NCI-H2029 (cell line): ENCODE data around the gene ADGRE2.
"Not testable (repeated sequence)": the region's sequence is repeated elsewhere in the genome, so short reads cannot be mapped to it uniquely, and the experiment has no call there.

Source experiments
- DNase-seq: peaks from one replicate; lab custom pipeline; 2025; lab: John Stamatoyannopoulos, UW

The ADGRE2 gene

DNA sequence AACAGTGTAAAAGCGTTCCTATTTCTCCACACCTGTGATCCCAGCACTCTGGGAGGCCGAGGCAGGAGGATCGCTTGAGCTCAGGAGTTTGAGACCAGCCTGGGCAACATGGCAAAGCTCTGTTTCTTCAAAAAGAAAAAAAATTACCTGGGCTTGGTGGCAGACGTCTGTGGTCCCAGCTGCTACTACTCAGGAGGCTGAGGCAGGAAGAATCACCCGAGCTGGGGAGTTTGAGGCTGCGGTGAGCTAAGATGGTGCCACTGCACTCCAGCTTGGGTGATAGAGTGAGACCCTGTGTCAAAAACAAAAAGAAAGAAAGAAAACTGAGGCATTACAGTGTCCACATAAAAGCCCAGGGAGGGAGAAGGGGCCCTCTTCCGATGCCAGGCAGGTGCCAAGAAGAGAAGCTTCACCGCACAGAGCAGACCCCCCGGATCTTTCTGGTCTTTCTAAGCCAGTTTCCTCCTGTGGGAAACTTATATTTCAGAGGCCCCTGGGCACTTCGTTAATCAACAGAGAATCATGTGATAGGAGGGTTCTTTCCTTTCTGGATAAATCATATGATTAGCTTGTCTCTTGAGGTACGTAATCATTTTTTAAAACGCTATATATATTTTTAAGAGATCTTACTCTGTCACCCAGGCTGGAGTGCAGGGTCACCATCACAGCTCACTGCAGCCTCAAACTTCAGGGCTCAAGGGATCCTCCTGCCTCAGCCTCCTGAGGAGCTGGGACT, at the start of gene ADGRE2:
TSS of gene ADGRE2 (minus strand) at position 451 of the 736 bp plus-strand sequence. CDS start 1,804 bp downstream, outside the sequence.
- DNase-seq, result not testable (repeated sequence)

- no peak for DNase-seq
Measured at GRCh38 chr19:14826006-14826405, 47.6 kb upstream of the ADGRE2 start.

DNA sequence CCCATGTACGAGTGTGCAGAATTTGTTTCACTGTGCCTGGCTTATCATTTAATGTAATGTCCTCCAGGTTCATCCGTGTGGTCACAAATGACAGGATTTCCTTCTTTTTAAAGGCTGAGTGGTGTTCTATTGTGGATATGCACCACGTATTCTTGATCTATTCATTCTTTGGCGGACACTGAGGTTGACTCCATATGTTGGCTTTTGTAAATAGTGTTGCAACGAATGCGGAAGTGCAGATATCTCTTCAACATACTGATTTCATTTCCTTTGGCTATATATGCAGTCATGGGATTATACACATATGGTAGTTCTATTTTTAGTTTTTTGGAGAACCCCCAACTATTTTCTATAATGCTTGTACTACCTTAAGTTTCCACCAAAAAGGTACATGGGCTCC, 43.6 kb upstream of the ADGRE2 start:
- no peak for DNase-seq

DNA sequence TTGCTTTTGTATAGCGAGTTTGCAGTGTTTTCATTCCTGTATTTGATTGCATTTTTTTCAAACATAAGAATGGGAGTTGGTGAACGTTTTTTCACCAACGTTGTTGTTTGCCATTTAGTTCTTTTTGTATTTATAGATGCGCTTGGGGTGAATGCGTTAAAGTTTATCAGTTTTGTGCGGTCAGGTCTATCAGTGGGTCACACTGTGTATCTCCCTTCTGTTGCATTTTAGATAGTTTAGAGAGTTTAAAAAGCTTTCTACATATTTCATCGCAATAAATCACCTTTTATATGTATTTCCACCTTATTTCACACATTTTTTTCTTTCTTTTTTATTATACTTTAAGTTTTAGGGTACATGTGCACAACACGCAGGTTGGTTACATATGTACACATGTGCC, 40.2 kb upstream of the ADGRE2 start:
- no peak for DNase-seq

DNA sequence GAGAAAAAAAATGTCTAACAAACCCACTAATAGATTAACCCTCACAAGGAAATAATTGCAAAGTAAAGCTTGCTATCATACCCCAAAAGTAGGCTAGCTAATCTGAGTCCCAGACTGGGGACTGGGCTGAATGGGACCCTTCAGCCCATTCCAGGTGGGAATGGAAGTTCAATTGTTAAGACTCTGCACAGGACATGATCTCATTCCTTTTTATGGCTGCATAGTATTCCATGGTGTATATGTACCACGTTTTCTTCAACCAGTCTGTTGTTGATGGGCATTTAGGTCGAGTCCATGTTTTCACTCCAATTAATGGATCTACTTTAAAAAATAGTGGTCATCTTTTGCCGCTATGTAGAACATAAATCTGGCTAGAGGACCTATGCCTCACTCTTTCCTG, 38.7 kb upstream of the ADGRE2 start:
- no peak for DNase-seq

DNA sequence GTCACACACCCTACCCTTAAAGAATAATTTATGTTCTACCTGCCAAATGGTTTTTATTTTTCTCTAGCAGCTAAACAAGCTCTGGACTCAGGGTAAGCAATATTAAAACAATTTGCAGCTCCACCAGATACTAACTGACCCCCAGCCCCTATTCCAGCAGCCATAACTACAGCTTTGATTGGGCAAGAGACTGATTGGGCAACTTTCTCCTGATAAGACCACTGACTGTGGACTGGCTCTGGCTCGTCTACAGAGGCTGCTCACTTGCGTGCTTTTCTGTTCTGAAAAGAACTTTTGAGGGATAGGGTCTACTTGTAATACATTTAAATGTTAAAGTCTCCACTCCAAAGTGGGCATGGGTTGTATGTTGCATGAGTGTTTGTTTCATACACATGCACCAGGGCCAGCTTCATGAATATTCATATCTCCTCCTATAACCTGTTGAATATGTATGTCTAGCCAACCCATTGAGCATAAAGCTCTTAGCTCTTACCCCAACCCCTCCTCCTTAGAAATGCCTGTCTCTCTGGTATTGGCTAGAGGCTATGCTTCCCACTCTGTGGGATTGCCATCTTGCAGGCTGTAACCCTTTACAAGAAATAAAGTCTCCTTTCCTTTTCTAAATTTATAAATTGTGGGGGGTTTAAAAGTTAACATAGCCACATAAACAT, 36.8 kb upstream of the ADGRE2 start:
- no peak for DNase-seq

- no peak for DNase-seq
Measured at GRCh38 chr19:14809272-14810057, 31.1 kb upstream of the ADGRE2 start.

DNA sequence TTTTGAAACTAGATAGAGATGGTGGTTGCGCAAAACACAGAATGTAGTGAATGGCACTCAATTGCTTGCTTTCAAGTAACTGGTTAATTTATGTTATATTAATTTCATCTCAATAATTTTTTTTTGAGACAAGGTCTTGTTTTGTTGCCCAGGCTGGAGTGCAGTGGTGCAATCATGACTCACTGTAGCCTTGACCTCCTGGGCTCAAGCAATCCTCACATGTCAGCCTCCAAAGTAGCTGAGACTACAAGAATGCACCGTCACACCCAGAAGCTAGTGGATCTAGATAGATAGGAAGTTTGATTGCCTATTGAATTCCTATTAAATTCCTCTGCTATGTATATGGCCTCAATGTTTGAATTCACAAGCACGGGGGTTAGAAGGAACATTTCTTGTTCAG, 26.4 kb upstream of the ADGRE2 start:
- no peak for DNase-seq

- DNase-seq, result no peak
Measured at GRCh38 chr19:14798760-14799159, 20.4 kb upstream of the ADGRE2 start.

- DNase-seq, result no peak
Measured at GRCh38 chr19:14796021-14796420, 17.7 kb upstream of the ADGRE2 start.

GRCh38 chr19:14795078-14795721, 16.8 kb upstream of the ADGRE2 start:
- no peak for DNase-seq

- peak; percentile 41 for DNase-seq
Measured at GRCh38 chr19:14792250-14792649, 13.9 kb upstream of the ADGRE2 start.

DNA sequence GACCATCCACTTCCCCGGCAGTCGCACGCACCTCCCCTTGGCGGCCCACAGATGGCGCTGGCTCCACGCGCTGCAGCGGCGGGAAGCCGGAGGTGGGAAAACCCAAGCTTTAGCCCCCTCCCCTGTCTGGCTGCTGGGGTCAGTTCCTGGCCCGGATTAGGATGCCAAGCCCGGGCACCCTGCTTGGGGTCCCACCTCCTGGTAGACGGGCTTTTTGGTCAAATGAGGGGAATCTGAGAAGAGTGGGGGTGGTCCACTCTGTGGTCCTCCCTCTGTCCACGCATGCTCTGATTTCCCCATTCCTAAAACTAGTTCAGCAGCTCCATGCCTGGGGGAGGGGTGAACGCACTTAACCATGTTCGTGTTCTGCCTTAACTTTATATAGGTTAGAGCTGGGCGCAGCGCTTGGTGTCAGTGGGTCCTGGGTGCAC, 8.1 kb upstream of the ADGRE2 start:
- no peak for DNase-seq

DNA sequence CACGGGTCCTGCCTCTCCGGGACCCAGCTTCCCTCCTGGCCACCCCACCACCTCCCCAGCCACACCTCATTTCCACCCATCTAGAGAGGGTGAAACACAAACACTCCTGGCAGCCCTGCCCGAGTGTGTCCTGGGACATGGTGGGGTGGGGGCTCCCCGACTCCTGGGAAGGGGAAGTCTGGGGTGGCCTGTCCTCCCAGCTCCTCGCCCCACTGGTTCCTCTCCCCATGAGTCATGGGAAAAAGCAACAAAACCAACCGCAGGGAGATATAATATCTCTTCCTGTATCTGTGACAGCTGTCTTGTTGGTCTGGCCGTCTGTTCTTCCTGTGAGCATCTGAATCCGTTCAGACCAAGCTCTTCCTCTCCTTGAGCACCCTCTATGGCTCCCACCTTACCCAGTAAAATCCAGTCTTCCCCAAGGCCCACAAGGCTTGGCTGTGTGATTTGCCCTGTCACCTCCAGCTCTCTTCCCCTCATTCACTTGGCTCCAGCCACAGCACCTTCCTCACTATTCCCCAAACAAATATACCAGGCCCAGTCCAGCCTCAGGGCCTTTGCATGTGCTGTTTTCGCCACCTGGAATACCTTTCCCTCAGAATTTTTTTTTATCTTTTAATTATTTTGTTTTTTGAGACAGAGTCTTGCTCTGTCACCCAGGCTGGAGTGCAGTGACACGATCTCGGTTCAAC, 6.9 kb upstream of the ADGRE2 start:
- not testable (repeated sequence) for DNase-seq

- not testable (repeated sequence) for DNase-seq
Measured at GRCh38 chr19:14784730-14785101, 6.4 kb upstream of the ADGRE2 start.

GRCh38 chr19:14783410-14783998, 5.1 kb upstream of the ADGRE2 start:
- DNase-seq, result not testable (repeated sequence)

DNA sequence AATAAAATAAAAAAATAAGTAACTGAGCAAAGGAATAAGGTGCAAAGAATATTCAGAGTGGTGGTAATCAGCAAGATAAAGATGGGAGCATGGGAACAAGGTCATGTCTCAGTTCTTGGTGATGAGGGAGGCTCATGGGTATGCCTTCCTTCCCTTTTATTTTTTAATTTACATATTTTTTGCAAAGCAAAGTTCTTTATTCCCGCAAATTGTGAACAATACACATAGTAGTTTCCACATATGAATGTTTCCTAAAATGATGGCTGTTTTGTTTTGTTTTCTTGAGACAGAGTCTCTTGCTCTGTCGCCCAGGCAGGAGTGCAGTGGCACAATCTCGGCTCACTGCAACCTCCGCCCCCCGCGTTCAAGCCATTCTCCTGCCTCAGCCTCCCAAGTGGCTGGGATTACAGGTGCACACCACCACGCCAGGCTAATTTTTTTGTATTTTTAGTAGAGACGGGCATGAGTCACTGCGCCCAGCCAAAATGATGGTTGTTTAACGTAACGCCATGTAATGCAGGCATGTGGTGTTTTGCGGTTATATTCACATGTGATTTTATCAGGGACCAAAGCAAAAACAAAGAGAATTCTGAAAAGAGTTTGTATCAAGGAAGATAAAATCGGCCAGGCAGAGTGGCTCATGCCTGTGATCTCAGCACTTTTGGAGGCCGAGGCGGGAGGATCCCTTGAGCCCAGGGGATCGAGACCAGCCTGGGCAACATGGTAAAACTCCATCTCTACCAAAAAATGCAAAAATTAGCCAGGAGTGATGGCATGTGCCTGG, 4.5 kb upstream of the ADGRE2 start:
- no peak for DNase-seq

GRCh38 chr19:14781713-14782536, 3.6 kb upstream of the ADGRE2 start:
- not testable (repeated sequence) for DNase-seq

DNA sequence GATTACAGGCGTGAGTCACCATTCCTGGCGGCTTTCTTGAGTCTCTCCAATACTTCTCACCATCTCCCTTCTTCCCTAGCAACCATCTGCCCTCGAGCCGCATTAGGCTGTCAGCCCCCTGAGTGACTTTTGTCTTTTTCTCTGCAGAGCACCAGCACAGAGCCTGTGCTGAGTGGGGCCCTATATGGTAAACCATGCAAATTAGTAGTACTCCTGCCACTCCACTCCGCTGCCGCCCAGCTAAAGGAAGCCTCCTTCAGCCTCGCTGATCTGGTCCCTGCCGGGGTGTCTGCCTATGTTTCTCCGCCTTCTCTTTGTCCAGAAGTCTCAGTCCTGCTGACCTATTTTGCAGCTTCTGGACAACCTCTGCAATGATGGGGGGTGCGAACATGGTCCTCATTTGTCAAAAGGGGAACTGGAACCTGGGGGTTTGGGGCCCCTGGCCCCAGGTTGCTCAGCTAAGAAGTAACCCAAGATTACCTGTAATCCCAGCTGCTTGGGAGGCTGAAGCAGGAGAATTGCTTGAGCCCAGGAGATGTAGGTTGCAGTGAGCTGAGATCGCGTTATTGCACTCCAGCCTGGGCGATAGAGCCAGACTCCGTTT, 2.4 kb upstream of the ADGRE2 start:
- not testable (repeated sequence) for DNase-seq
